ENCODE measurements around the gene NRSN1. TPM values are rescaled to one million over a fixed set of nuclear protein-coding genes. Genes with fewer than 3 reads are reported as not detected.

NRSN1 gene
- total and polyA plus RNA-seq, 4 donors, result 0.17 TPM; not detected in 3

DNA sequence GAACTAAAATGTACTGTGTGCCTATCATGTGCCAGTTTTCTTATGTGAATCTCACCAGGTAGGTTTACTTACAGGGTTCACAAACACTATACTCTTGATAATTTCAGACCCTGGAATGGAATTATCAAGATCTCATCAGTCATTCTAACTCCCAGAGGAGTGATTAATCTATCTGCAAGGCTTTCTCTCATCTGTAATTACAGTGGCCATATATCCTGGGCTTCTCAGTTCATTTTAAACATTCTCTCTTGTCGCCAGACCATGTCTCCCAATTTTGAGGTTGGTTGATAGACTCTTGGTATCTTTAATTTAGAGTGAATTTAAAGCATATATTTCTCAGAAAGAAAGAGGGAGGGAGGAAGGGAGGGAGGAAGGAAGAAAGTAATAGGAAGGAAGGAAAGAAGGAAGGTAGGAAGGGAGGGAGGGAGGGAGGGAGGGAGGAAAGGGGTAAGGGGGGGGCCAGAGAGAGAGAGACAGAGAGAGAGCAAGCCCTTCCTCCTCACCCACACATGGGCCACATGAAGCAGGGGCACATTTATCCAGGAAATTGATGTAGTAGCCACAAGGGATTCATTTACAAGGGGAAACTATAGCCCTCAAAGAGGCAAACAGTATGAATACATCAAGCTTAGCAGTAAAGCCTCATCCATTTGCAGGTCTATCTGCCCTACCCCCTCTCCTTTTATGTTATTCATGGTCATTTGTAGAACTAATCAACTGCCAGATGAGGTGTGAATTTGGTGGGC lies 25.8 kb upstream of the NRSN1 start:
- TF ChIP-seq, protein P1, sequence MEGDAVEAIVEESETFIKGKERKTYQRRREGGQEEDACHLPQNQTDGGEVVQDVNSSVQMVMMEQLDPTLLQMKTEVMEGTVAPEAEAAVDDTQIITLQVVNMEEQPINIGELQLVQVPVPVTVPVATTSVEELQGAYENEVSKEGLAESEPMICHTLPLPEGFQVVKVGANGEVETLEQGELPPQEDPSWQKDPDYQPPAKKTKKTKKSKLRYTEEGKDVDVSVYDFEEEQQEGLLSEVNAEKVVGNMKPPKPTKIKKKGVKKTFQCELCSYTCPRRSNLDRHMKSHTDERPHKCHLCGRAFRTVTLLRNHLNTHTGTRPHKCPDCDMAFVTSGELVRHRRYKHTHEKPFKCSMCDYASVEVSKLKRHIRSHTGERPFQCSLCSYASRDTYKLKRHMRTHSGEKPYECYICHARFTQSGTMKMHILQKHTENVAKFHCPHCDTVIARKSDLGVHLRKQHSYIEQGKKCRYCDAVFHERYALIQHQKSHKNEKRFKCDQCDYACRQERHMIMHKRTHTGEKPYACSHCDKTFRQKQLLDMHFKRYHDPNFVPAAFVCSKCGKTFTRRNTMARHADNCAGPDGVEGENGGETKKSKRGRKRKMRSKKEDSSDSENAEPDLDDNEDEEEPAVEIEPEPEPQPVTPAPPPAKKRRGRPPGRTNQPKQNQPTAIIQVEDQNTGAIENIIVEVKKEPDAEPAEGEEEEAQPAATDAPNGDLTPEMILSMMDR (IDR thresholded peaks at IDR 0.05; ENCODE audit: control extremely low read depth, extremely low read depth), result no peak
- 61 to 65% methylated on average over 1 of the region's 1 CpG for WGBS, 2 donors
- H3K27me3 ChIP-seq (ENCODE audit: control insufficient read depth in 3 of 3, insufficient read depth in 3 of 3, low read length in 2 of 3), result peaks cover 0 to 2% (median 0%) of the 10 kb centered on the region in 3 donors
- no peaks in the 10 kb centered on the region for H3K36me3 ChIP-seq (ENCODE audit: control insufficient read depth in 4 of 4, insufficient read depth in 4 of 4, low read length in 4 of 4)
- H3K4me3 ChIP-seq, result no peak overlapping the region
- no peaks in the 10 kb centered on the region for H3K9me3 ChIP-seq (ENCODE audit: control insufficient read depth in 4 of 4, insufficient read depth in 3 of 4, low read length in 3 of 4)
- no peaks in the 10 kb centered on the region for H3K4me1 ChIP-seq (ENCODE audit: control insufficient read depth in 5 of 5, insufficient read depth in 5 of 5, low read length in 5 of 5)
- no peak overlapping the region for H3K27ac ChIP-seq (ENCODE audit: low read depth in 1 of 2, low read length in 1 of 2)
- ATAC-seq (ENCODE audit: insufficient read depth, low FRiP score) (no peak), DNase-seq (no peak)
- no peak overlapping the region for H3K9ac ChIP-seq (ENCODE audit: insufficient read depth in 1 of 2, low read length in 2 of 2)

DNA sequence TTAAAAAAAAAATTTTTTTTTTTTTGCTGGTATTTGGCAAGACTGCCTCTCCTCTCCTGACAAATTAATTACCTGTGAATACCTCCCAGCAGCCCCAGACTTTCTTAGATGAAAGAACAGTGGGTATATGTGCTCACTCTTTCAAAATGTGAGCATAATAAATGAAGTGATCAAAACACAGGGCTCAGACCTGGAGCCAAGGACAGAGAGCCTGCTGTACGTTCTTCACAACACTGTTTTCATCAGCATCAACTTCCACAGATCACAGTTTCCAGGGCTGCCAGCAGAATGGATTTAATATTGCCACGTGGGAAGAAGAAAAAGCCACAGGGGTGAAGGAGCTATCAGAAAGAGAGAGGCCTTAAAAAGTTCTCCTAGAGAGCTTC lies 25.3 kb upstream of the NRSN1 start:
- Histone ChIP-seq H3K4me3 (no peak overlapping the region), H3K36me3 (ENCODE audit: control insufficient read depth in 4 of 4, insufficient read depth in 4 of 4, low read length in 4 of 4) (no peaks in the 10 kb centered on the region), H3K9ac (ENCODE audit: insufficient read depth in 1 of 2, low read length in 2 of 2) (no peak overlapping the region), H3K27ac (ENCODE audit: low read depth in 1 of 2, low read length in 1 of 2) (no peak overlapping the region), H3K27me3 (ENCODE audit: control insufficient read depth in 3 of 3, insufficient read depth in 3 of 3, low read length in 2 of 3) (peaks cover 0 to 2% (median 0%) of the 10 kb centered on the region in 3 donors), H3K4me1 (ENCODE audit: control insufficient read depth in 5 of 5, insufficient read depth in 5 of 5, low read length in 5 of 5) (no peaks in the 10 kb centered on the region), H3K9me3 (ENCODE audit: control insufficient read depth in 4 of 4, insufficient read depth in 3 of 4, low read length in 3 of 4) (no peaks in the 10 kb centered on the region)
- 27 to 35% methylated on average over 2 of the region's 2 CpGs for WGBS, 2 donors
- DNase-seq (no peak), ATAC-seq (ENCODE audit: insufficient read depth, low FRiP score) (no peak)
- TF ChIP-seq, protein P1 (IDR thresholded peaks at IDR 0.05; ENCODE audit: control extremely low read depth, extremely low read depth), result no peak

DNA sequence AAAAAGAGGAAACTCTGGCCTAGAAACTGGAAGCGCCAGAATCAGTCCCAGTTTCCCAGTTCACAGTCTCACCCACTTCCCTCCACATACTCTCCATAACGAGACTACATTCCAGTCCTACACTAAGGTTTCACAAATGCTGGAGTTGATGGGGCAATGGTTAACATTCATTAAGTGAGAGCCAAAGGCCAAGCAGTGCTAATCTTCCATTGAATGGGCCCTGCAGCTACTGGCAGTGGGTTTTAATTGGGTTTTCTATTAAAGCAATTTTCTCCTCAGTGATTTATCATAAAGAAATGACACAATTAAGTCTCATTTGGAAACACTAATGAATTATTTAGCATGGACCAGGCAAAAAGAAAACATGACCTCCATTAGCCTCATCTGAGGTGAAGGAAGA lies 20.8 kb upstream of the NRSN1 start:
- no peaks in the 10 kb centered on the region for H3K27me3 ChIP-seq (ENCODE audit: control insufficient read depth in 3 of 3, insufficient read depth in 3 of 3, low read length in 2 of 3)
- no peaks in the 10 kb centered on the region for H3K4me1 ChIP-seq (ENCODE audit: control insufficient read depth in 5 of 5, insufficient read depth in 5 of 5, low read length in 5 of 5)
- ATAC-seq (ENCODE audit: insufficient read depth, low FRiP score) (no peak), DNase-seq (no peak)
- H3K4me3 ChIP-seq, result no peak overlapping the region
- H3K27ac ChIP-seq (ENCODE audit: low read depth in 1 of 2, low read length in 1 of 2), result no peak overlapping the region
- 70 to 80% methylated on average over 2 of the region's 2 CpGs for WGBS, 2 donors
- TF ChIP-seq, protein P1 (IDR thresholded peaks at IDR 0.05; ENCODE audit: control extremely low read depth, extremely low read depth), result no peak
- no peak overlapping the region for H3K9ac ChIP-seq (ENCODE audit: insufficient read depth in 1 of 2, low read length in 2 of 2)
- no peaks in the 10 kb centered on the region for H3K9me3 ChIP-seq (ENCODE audit: control insufficient read depth in 4 of 4, insufficient read depth in 3 of 4, low read length in 3 of 4)
- no peaks in the 10 kb centered on the region for H3K36me3 ChIP-seq (ENCODE audit: control insufficient read depth in 4 of 4, insufficient read depth in 4 of 4, low read length in 4 of 4)

DNA sequence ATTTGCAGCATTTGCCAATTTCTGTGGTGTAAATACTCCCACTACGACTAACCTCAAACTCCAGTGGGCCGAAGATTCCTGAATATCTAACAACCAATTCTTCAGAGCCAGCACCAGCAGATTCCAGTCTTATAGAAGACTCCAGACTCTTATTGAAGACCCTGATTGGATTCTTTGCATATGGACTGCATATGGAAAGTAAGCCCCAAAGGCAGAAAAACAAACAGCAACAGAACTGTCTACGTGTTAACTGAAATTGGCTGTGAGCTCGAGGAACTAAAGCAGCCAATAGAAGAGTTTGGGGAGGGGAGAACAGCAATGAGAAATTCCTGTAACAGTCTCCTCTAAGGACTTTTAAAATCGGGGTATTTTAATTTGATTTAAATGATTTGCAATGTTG lies 19.7 kb upstream of the NRSN1 start:
- WGBS, 2 donors, result 75 to 77% methylated on average over 5 of the region's 5 CpGs
- ATAC-seq (ENCODE audit: insufficient read depth, low FRiP score), result no peak
- no peaks in the 10 kb centered on the region for H3K27me3 ChIP-seq (ENCODE audit: control insufficient read depth in 3 of 3, insufficient read depth in 3 of 3, low read length in 2 of 3)
- H3K4me1 ChIP-seq (ENCODE audit: control insufficient read depth in 5 of 5, insufficient read depth in 5 of 5, low read length in 5 of 5), result no peaks in the 10 kb centered on the region
- H3K9ac ChIP-seq (ENCODE audit: insufficient read depth in 1 of 2, low read length in 2 of 2), result no peak overlapping the region
- H3K36me3 ChIP-seq (ENCODE audit: control insufficient read depth in 4 of 4, insufficient read depth in 4 of 4, low read length in 4 of 4), result no peaks in the 10 kb centered on the region
- no peak overlapping the region for H3K27ac ChIP-seq (ENCODE audit: low read depth in 1 of 2, low read length in 1 of 2)
- TF ChIP-seq, protein P1 (IDR thresholded peaks at IDR 0.05; ENCODE audit: control extremely low read depth, extremely low read depth), result no peak
- no peak for DNase-seq
- H3K9me3 ChIP-seq (ENCODE audit: control insufficient read depth in 4 of 4, insufficient read depth in 3 of 4, low read length in 3 of 4), result no peaks in the 10 kb centered on the region
- H3K4me3 ChIP-seq, result no peak overlapping the region

All from lung (tissue), 12 donors.